ENCODE measurements around the gene SS18L1.
"Not testable (repeated sequence)": the region's sequence is repeated elsewhere in the genome, so short reads cannot be mapped to it uniquely, and the experiment has no call there.

Gene SS18L1

DNA sequence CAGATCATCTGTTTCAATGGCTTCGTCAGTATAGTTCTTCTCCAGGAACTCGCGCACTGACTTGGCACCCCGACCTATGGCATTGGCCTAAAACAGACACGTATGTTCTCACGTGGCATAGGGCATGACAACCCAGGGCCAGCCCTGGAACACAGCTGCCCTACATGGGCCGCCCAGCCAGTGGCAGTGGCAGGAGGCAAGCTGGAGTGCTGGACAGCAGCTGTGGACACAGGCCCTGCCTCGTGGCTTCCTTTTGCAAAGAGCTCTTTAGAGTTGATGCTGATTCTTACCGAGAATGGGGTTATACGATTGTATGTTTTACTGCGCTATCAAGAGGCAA, 5.4 kb upstream of the SS18L1 start:
- no peak for DNase-seq

GRCh38 chr20:62138912-62139311, 4.7 kb upstream of the SS18L1 start:
- no peak for DNase-seq

- DNase-seq: no peak
These were observed 3.9 kb upstream of the SS18L1 start for GRCh38 chr20:62139636-62140035.

DNA sequence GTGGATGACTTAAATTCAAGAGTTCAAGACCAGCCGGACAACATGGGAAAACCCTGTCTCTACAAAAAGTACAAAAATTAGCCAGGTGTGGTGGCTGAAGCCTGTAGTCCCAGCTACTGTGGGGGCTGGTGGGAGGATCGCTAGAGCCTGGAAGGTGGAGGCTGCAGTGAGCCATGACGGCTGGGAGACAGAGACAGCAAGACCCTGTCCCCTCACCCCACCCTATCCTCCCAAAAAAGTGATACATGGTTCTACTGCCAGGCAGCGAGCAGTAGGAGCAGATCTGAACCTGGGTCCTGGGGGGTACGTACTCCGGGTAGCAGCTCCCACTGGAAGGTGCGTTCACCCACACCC, 2.5 kb upstream of the SS18L1 start:
- DNase-seq: no peak

GRCh38 chr20:62141397-62142251, 1.9 kb upstream of the SS18L1 start:
- no peak for DNase-seq

DNA sequence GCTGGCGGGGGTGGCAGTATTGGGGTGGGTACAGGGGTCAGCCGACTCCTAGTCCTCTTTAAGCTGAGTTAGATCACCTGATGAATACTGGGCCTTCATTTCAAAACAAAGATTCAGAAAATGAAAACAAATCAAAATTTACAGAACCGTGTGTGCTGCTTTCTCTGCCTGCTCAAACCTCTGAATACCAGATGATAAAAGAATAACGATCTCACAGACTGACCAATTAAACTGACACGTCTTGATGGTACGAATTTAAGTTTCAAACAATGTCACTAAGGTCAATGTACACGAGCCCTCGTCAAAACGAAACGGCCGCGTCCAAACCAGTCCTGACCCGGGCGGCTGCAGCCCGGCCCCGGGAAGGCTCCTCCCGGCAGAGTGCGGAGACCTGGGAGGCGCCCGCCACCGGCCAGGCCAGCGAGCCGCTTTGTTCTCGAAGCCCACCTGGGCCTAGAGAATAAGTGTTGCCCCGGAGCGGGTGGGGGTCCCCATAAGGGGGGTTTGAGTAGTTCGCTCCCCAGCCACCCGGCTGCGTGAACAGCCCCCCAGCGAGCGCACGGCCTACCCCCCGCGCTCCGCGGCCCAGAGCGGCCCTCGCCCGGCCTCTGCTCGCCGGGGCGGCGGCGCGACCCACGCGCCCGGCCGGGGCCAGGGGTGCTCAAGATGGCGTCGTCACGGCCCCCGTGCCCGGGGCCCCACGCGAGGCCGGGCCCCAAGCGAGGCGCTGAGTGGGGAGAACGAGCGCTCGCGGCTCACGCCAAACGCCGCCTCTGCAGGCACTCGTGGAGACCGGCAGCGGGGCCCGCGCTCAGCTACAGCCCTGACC, 1.1 kb upstream of the SS18L1 start:
- no peak for DNase-seq

GRCh38 chr20:62143957-62144825, 622 bp downstream of the SS18L1 start:
- DNase-seq: no peak

GRCh38 chr20:62145688-62146018, 2.1 kb downstream of the SS18L1 start:
- DNase-seq: no peak

- no peak for DNase-seq
These were observed 2.6 kb downstream of the SS18L1 start for GRCh38 chr20:62146019-62146755.

GRCh38 chr20:62147125-62147524, 3.6 kb downstream of the SS18L1 start:
- DNase-seq: no peak

GRCh38 chr20:62147528-62147927, 4.0 kb downstream of the SS18L1 start:
- DNase-seq: no peak

DNA sequence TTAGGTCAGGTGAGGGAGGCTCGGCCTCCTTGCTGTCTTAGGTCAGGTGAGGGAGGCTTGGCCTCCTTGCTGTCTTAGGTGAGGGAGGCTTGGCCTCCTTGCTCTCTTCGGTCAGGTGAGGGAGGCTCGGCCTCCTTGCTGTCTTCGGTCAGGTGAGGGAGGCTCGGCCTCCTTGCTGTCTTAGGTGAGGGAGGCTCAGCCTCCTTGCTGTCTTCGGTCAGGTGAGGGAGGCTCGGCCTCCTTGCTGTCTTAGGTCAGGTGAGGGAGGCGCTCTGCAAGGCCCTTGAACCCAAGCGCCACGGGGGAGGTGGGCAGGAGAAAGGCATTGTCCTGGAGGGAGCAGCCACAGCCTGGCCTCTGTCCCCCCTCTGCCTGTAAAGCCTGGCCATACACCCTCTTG, 4.8 kb downstream of the SS18L1 start:
- DNase-seq: not testable (repeated sequence)

- no peak for DNase-seq
These were observed 5.3 kb downstream of the SS18L1 start for GRCh38 chr20:62148908-62149314.

DNA sequence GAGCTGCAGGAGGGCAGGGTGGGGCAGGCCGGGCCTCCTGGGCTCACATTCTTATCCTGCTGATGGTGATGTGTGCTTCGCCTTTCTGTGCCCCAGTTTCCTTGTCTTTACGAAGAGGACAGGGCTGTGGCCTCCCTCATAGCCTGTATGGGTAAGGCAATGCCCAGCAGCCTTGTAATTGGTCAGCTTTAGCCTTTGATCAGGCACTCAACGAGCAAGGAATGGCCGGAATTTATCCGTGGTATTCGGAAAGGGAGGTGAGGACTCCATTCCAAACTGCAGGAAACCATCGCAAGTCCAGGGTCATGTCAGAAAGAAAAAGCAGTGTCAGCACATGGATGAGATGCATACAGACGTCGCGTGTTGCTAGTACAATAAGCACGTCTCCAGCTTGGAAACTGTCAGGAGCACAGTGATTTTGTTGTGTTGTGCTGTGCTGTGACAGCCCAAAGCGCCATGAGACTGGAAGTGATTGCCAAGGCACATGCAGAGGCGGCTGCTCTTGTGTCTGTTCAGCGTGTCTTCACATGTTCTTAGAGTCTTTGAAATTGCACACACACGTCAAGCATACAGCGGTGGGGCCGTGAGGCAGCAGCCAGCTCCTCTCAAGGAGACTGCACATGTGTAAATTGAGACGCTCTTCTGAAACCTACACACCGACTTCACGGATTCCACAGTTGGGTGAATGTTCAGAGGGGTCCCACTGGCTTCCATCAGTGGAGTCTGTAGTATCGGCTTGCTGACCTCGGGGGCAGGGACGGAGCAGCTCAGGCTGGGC, 6.2 kb downstream of the SS18L1 start:
- no peak for DNase-seq

DNA sequence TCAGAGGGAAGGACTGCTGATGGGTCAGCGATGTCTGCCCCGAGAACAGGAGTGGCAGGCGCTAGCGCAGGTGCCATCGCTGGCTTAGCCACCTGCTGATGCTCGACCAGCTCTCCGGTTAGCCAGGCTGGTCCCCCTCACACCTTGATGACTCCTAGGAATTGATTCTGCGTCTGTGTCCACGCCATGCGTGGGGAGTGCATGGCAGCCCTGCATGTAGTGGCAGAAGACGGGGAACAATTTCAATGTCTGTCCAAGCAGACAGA, 6.7 kb downstream of the SS18L1 start:
- no peak for DNase-seq

DNA sequence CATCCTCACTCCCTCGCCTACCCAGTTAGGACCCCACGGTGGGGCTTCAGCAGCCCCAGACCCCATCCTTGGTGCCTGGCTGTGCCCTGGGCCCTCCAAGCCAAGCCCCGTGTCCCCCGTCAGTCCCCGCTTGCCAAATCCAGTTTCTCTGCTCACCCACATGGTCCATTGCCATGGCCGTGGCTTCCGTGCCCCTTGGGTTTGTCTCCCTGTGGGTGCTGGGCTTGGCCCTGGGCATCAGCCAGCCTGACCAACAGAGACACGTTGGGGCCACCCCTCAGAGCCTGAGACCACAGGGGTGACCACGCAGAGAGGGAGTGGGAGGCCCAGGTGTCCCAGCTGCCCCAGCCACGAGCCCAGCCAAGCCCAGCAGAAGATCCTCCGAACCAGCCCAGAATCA, 7.7 kb downstream of the SS18L1 start:
- DNase-seq: no peak

GRCh38 chr20:62151835-62152364, 8.3 kb downstream of the SS18L1 start:
- no peak for DNase-seq

DNA sequence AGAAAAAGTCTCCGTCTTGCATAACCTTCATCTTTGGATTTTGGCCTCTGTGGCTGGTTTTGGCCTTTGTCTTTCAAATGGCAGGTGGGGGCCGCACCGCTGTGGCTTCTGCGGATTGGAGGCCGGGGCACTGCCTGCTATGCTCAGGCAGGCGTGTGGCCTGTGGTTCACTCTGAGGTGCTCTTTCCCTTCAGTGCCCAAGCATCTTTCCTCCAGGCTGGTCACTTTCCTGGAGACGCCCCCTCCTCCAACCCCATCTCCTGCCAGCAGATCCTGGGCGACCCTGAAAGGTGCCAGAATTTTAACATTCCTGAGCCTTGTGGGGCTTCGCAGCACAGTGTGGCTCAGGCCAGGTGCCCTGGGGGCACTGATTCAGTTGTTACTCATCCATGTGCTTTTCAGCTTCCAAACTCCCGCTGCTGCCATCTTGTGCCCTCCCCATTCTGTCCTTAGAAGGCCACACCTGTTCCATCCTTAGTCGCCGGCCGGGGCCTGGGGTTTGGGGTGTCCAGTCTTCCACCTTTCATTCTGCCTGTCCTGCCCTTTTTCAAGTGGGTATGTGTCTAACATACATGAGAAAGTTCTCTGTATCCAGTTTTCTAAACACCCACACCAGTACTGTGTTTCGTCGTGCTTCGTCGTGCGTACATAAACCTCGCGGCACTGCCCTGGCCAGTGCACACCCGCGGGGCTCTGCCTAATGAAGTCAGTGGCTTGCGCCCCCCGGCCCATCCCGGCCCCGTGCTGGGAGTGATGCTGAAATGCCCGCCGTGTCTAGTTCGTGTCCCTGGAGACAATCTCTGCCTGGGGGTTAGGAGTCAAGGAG, 12.1 kb downstream of the SS18L1 start:
- DNase-seq: no peak

DNA sequence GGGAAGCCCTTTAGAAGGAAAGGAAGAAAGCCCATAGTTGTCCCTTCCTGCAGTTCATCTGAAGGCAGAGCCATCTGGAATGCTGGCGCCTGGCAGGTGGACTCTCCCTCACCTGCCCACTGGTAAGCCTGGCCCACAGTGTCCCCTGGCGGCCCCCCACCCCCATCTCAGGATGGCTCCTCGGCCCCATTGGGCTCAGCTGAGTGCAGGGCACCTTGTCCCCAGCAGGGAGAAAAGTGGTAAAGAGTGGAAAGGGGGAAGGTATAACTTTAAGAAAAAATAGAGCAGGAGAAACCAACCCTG, 12.6 kb downstream of the SS18L1 start:
- no peak for DNase-seq

GRCh38 chr20:62156592-62157386, 13.2 kb downstream of the SS18L1 start:
- DNase-seq: no peak

Data from NCI-H1417 treated with DMSO at 0.1 percent for 48 hours (cell line).